BJ (cell line): ENCODE measurements around the gene CNOT6. TPM values are rescaled to one million over a fixed set of nuclear protein-coding genes. Genes with fewer than 3 reads are reported as not detected.

ENCODE experiments used
- CTCF ChIA-PET: fragments of 350-600 bp; formaldehyde crosslinking; extraction: SDS; loops from one replicate; lab custom pipeline; 2021; ENCODE audit warnings: antibody characterized with exemption, inconsistent platforms; lab: Yijun Ruan, JAX
- POLR2A ChIA-PET: fragments of 300-600 bp; sonication (Branson Sonifier 250); formaldehyde crosslinking; extraction: SDS; loops from one replicate; lab custom pipeline; 2021; ENCODE audit warnings: antibody characterized with exemption; lab: Charles Lee
- DNase-seq: peaks from one replicate; pipeline ENCODE4 v3.0.0-alpha.2; 2011; ENCODE audit warnings: low read depth
- H3K27me3 ChIP-seq: 2 replicates; pipeline ENCODE4 v1.6.0; 2011; ENCODE audit warnings: low read length; ENCODE audit not compliant: control insufficient read depth, insufficient read depth
- H3K36me3 ChIP-seq: 2 replicates; pipeline ENCODE4 v1.5.1; 2011; ENCODE audit warnings: low read length; ENCODE audit not compliant: control insufficient read depth, insufficient read depth
- H3K4me3 ChIP-seq: 2 replicates; pipeline ENCODE4 v1.5.1; 2011; ENCODE audit warnings: low read depth, mild to moderate bottlenecking, control low read depth, low read length
- CTCF ChIP-seq: IDR thresholded peaks from 2 replicates; pipeline ENCODE4 v1.5.1; 2011; ENCODE audit warnings: low read depth, mild to moderate bottlenecking, control low read depth, inconsistent platforms, low read length, moderate library complexity; ENCODE audit not compliant: insufficient read depth
- polyA plus RNA-seq: library from polyadenylated mRNA; depleted of rRNA; stranded (reverse); fragments of >200 nt; gene quantifications from 2 replicates; pipeline ENCODE4 v1.2.3, GENCODE V29; 2011

Gene CNOT6
- polyA plus RNA-seq, 1 experiment = 3.9 TPM

GRCh38 chr5:180521591-180521990, 27.4 kb downstream of the CNOT6 start:
- Histone ChIP-seq H3K4me3 (no peak overlapping the region), H3K36me3 (no peaks in the 10 kb centered on the region), H3K27me3 (no peaks in the 10 kb centered on the region)
- no peak for TF ChIP-seq CTCF
- no peak for DNase-seq
- ChIA-PET POLR2A (no interaction called here), CTCF (interaction anchor here (0.6 kb wide), 2 partner anchors 14 to 701 kb away, joined by 3 to 4 read pairs; partner anchors contain the start of gene SQSTM1)

DNA sequence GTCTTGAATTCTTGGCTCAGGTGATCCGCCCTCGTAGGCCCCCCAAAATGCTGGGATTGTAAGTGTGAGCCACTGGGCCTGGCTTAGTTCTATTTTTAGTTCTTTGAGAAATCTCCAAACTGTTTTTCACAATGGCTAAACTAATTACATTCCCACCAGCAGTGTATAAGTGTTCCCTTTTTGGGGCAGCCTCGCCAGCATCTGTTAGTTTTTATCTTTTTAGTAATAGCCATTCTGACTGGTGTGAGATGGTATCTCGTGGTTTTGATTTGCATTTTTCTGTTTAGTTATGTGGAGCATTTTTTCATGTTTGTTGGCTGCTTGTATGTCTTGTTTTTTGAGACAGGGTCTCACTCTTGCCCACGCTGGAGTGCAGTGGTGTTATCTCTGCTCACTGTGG, 28.2 kb downstream of the CNOT6 start:
- TF ChIP-seq CTCF = no peak
- H3K4me3 ChIP-seq = no peak overlapping the region
- CTCF ChIA-PET = interaction anchor here (0.9 kb wide), 1 partner anchor 84 kb away, joined by 3 read pairs; no protein-coding TSS in a partner anchor
- no peak for DNase-seq
- H3K27me3 ChIP-seq = no peaks in the 10 kb centered on the region
- POLR2A ChIA-PET = no interaction called here
- no peaks in the 10 kb centered on the region for H3K36me3 ChIP-seq

GRCh38 chr5:180523629-180524466, 29.7 kb downstream of the CNOT6 start:
- TF ChIP-seq CTCF = no peak
- H3K36me3 ChIP-seq = no peaks in the 10 kb centered on the region
- no peaks in the 10 kb centered on the region for H3K27me3 ChIP-seq
- no peak for DNase-seq
- CTCF ChIA-PET = interaction anchor here (1.5 kb wide), 1 partner anchor 13 kb away, joined by 3 read pairs; no protein-coding TSS in a partner anchor
- H3K4me3 ChIP-seq = no peak overlapping the region
- POLR2A ChIA-PET = no interaction called here

- ChIA-PET CTCF (interaction anchor here (1.0 kb wide), 1 partner anchor 15 kb away, joined by 3 read pairs; no protein-coding TSS in a partner anchor), POLR2A (no interaction called here)
- no peaks in the 10 kb centered on the region for H3K36me3 ChIP-seq
- DNase-seq = no peak
- no peak for TF ChIP-seq CTCF
- no peak overlapping the region for H3K4me3 ChIP-seq
- no peaks in the 10 kb centered on the region for H3K27me3 ChIP-seq
Observed at GRCh38 chr5:180525399-180525798, 31.2 kb downstream of the CNOT6 start.

GRCh38 chr5:180526269-180526668, 32.1 kb downstream of the CNOT6 start:
- no peak overlapping the region for H3K4me3 ChIP-seq
- TF ChIP-seq CTCF = no peak
- CTCF ChIA-PET = no interaction called here

More at GRCh38 chr5:180526269-180526668, 32.1 kb downstream of the CNOT6 start:
- no peaks in the 10 kb centered on the region for H3K27me3 ChIP-seq
- H3K36me3 ChIP-seq = no peaks in the 10 kb centered on the region
- POLR2A ChIA-PET = no interaction called here
- no peak for DNase-seq
